Psoas muscle (tissue), 8 donors: ENCODE data around the gene NAT9. TPM values are rescaled to one million over a fixed set of nuclear protein-coding genes. Genes with fewer than 3 reads are reported as not detected.

Source experiments
- ATAC-seq, 4 donors: fragments of 200-7000 bp; cut with Tn5 transposase; one replicate each; pipeline ENCODE4 v1.9.1; 2020; ENCODE audit warnings: moderate library complexity in 3 of 4, mild to moderate bottlenecking in 2 of 4
- DNase-seq, 2 donors: peaks; one replicate each; pipeline ENCODE4 v3.0.0-alpha.2; 2020
- H3K27ac ChIP-seq: fragments of 200-600 bp; one replicate; pipeline ENCODE4 v1.8.0; 2022
- H3K27me3 ChIP-seq, 3 donors: fragments of 200-600 bp in 1 of 3; one replicate each; pipeline versions ENCODE4 v1.6.1 to v1.8.0; 2013 to 2022; ENCODE audit warnings: low read length in 2 of 3, mild to moderate bottlenecking in 2 of 3, moderate library complexity in 1 of 3; ENCODE audit not compliant: insufficient read depth in 3 of 3
- H3K36me3 ChIP-seq, 2 donors: fragments of 200-600 bp in 1 of 2; one replicate each; pipeline versions ENCODE4 v1.6.1 to v1.8.0; 2013 to 2022; ENCODE audit warnings: low read depth in 1 of 2, mild to moderate bottlenecking in 1 of 2, moderate library complexity in 1 of 2; ENCODE audit not compliant: insufficient read depth in 1 of 2
- H3K4me1 ChIP-seq: fragments of 200-600 bp; one replicate; pipeline ENCODE4 v1.8.0; 2022
- H3K4me3 ChIP-seq: fragments of 200-600 bp; one replicate; pipeline ENCODE4 v1.8.0; 2022; ENCODE audit warnings: mild to moderate bottlenecking
- H3K9me3 ChIP-seq: fragments of 200-600 bp; one replicate; pipeline ENCODE4 v1.8.0; 2022
- WGBS, 3 donors: extraction: QIAGEN DNeasy Blood & Tissue Kit; methylation state at CpG; one replicate each; pipeline versions ENCODE4 v1.1.6 to v1.1.7; 2013; 5-methylcytosine and 5-hydroxymethylcytosine counted together
- intact Hi-C, 2 donors: fragments of 100-400 bp; cut with DNase I; formaldehyde crosslinking; loops; one replicate each; pipeline versions ENCODE4 v1.11.0 to v1.14.2; 2022
- polyA plus RNA-seq, 3 donors: library from polyadenylated mRNA; stranded (reverse); fragments of 200-250 nt; gene quantifications; one replicate each; pipeline ENCODE4 v1.2.3, GENCODE V29; 2013
- total RNA-seq, 4 donors: library from RNA; stranded (reverse); fragmentation: NEBNext Ultra II Directional in 2 of 4; extraction: Animal tissue kit (Norgen Biotek cat#: 25700) in 2 of 4; gene quantifications; one replicate each; pipeline versions ENCODE4 v1.2.1 to v1.2.4, GENCODE V29; 2021 to 2023
- TF ChIP-seq, protein P1 (sequence below): fragments of 200-600 bp; IDR thresholded peaks from one replicate; pipeline ENCODE4 v1.8.0; 2022; ENCODE audit warnings: antibody characterized with exemption
- donor health status: healthy with polysubstance abuse.
- donor health status: DM: no; HTN: no; CAD: no; lungs with moderate emphysema.
- donor health status: Bipolar disorder and iron deficiency.
- donor health status: healthy.
- donor health status: DM: yes; HTN: yes; CAD: no.
- donor health status: DM: no; HTN: no; CAD: no.
- donor health status: DM: no; HTN: no; CAD: no.
- donor health status: DM: yes; HTN: yes; CAD: no.

Gene NAT9
- total and polyA plus RNA-seq, 7 donors = 15.2 to 52.5 (median 25.8) TPM

DNA sequence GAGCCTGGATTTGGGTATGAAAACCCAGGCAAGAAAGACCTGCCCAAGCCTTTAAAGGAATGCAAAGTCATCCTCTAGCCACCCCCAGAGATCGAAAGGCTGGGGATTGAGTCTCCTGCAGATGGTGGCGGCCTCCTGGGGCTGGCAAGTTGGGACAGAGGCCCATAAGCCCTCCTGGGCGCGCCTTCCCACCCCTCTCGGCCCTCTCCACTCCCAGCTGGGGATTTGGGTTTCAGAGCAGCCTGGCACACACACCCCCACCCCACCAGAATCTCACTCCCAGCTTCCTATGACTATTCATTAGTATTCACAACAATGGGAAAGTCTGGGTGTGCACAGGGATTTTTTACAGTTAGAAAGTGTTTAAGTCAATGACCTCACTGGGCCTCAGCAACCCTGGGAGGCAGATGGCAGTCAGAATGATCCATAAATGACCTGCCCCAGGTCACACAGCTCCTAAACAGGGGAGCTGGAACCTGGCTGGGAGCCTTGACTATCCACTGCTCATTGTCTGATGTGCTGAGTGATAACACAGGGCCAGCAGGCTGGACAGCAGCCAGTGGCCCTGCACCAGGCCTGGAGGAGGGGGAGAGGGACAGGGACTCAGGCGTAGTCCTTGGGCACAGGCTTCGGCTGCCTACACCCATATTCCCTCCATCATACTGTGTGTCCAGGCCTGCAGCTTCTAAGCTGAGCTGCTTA, 15.6 kb downstream of the NAT9 start:
- TF ChIP-seq, protein P1, sequence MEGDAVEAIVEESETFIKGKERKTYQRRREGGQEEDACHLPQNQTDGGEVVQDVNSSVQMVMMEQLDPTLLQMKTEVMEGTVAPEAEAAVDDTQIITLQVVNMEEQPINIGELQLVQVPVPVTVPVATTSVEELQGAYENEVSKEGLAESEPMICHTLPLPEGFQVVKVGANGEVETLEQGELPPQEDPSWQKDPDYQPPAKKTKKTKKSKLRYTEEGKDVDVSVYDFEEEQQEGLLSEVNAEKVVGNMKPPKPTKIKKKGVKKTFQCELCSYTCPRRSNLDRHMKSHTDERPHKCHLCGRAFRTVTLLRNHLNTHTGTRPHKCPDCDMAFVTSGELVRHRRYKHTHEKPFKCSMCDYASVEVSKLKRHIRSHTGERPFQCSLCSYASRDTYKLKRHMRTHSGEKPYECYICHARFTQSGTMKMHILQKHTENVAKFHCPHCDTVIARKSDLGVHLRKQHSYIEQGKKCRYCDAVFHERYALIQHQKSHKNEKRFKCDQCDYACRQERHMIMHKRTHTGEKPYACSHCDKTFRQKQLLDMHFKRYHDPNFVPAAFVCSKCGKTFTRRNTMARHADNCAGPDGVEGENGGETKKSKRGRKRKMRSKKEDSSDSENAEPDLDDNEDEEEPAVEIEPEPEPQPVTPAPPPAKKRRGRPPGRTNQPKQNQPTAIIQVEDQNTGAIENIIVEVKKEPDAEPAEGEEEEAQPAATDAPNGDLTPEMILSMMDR = no peak
- Histone ChIP-seq H3K36me3 (no peaks in the 10 kb centered on the region), H3K4me1 (peaks cover 10% of the 10 kb centered on the region), H3K9me3 (no peaks in the 10 kb centered on the region), H3K27ac (no peak overlapping the region), H3K4me3 (no peak overlapping the region), H3K27me3 (no peaks in the 10 kb centered on the region)
- no peak for DNase-seq
- WGBS, 3 donors = 68 to 73% (median 69%) methylated on average over 7 of the region's 7 CpGs
- peak in 2 of 4 donors; percentile 32 to 67 for ATAC-seq
- intact Hi-C loops = no loop called here

DNA sequence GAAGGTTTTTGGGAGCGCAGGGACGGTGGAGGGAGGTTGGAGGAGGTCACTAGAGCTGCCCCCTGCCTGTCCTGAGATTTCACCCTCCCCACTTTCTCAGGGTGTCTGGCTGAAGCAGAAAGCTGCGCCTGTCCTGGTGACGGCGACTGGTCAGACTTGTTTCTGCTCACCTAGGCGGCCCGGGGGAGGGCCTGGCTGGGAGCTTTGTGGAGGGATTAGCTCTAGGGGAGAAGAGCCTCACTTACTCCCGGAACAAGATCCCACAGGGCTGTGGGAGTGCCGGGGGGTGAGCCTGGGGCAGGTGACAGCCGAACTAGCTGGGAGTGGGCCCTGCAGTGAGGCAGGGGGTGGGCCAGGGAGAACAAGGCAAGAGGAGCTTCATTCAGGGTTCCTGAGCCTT, 16.2 kb downstream of the NAT9 start:
- no peak overlapping the region for H3K4me3 ChIP-seq
- peaks cover 10% of the 10 kb centered on the region for H3K4me1 ChIP-seq
- intact Hi-C loops = no loop called here
- no peaks in the 10 kb centered on the region for H3K27me3 ChIP-seq
- H3K36me3 ChIP-seq = no peaks in the 10 kb centered on the region
- H3K27ac ChIP-seq = no peak overlapping the region
- H3K9me3 ChIP-seq = no peaks in the 10 kb centered on the region
- TF ChIP-seq, protein P1 = no peak
- ATAC-seq (no peak), DNase-seq (no peak)
- 77 to 91% (median 82%) methylated on average over 10 of the region's 10 CpGs for WGBS, 3 donors

DNA sequence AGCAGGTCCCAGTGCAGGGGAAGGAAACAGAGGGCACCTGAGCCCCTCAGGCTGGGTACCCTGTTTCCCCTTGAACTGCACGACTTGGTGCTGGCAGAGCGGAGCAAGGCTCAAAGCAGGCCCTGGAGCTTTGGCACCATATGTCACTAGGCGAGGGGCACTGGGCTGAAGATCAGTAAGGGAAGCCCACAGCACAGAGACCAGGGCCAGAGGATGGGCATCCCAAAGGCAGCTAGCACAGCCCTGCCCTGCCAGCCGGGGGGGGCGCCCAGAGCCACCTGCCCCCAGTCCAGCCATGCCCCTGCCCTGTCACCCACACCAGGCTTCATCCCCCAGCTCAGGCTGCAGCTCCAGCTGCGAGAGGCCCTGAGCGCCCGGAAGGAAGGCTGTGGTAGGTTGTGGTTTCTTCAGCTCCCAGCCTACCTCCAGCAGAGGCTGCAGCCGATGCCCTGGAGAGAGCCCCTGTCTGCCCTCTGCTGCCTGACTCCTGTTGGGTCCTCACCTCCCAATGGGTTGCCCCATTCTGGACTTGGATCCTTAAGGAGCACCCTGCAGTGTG, 16.8 kb downstream of the NAT9 start:
- Histone ChIP-seq H3K4me3 (no peak overlapping the region), H3K27ac (no peak overlapping the region), H3K27me3 (no peaks in the 10 kb centered on the region), H3K9me3 (no peaks in the 10 kb centered on the region), H3K36me3 (no peaks in the 10 kb centered on the region), H3K4me1 (peaks cover 10% of the 10 kb centered on the region)
- ATAC-seq = no peak
- no peak for DNase-seq
- TF ChIP-seq, protein P1 = no peak
- WGBS, 3 donors = 62 to 77% (median 72%) methylated on average over 9 of the region's 9 CpGs
- intact Hi-C loops = no loop called here

DNA sequence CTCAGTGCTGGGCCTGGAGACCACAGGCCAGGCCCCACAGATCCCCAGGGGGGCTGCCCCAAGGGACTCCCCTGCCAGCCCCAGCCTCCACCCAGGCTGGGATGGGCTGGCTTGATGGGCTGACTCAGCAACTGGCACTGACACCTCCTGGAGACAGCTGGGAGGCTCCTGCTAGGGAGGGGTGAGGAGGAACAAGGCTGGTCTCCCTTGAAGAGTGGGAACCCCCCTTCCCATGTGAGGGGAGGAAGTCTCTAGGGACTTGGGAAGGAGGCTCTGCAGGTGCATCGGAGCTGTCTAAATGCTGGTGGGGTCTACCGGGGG, 17.3 kb downstream of the NAT9 start:
- H3K4me3 ChIP-seq = no peak overlapping the region

More for the DNA sequence above, 17.3 kb downstream of the NAT9 start:
- no peaks in the 10 kb centered on the region for H3K9me3 ChIP-seq
- no peak overlapping the region for H3K27ac ChIP-seq
- DNase-seq (no peak), ATAC-seq (peak; percentile 47 to 72 (median 64))
- H3K4me1 ChIP-seq = peaks cover 10% of the 10 kb centered on the region
- TF ChIP-seq, protein P1 = no peak
- 21 to 64% (median 46%) methylated on average over 2 of the region's 2 CpGs for WGBS, 3 donors
- no peaks in the 10 kb centered on the region for H3K36me3 ChIP-seq
- intact Hi-C loops = no loop called here
- H3K27me3 ChIP-seq = no peaks in the 10 kb centered on the region
